ENCODE data around the gene OLFML2A. TPM values are rescaled to one million over a fixed set of nuclear protein-coding genes. Genes with fewer than 3 reads are reported as not detected.
A peak's percentile ranks its signal among the peaks of the same experiment; 100 is the strongest.

The OLFML2A gene
- total and polyA plus RNA-seq, 2 of the 13 experiments (the other 11 are each of a cell fraction or from before 2014, with no cell fraction given), result 0.01 to 0.02 TPM

GRCh38 chr9:124846969-124847368 lies 70.0 kb downstream of the OLFML2A start:
- TF ChIP-seq ZNF121 (CRISPR knock-in tag; IDR thresholded peaks at IDR 0.05) (peak; percentile 80), CEBPB (IDR thresholded peaks at IDR 0.05; ENCODE audit: borderline replicate concordance, low read depth, low read length) (peak; percentile 38; the same call in 1 of the 2 replicates), ZNF770 (CRISPR knock-in tag; IDR thresholded peaks at IDR 0.05) (peak; percentile 36; the same call in 1 of the 2 replicates), CREBL2 (CRISPR knock-in tag; IDR thresholded peaks at IDR 0.05; ENCODE audit: borderline replicate concordance) (no peak)
- ChIA-PET CTCF (ENCODE audit: low intra/inter-chr PET ratio, low total read pairs) (interaction anchor here (1.5 kb wide), 1 partner anchor 75 kb away, joined by 3 read pairs; no protein-coding TSS in a partner anchor), POLR2A (interaction anchor here (1.0 to 1.6 kb wide), 2 partner anchors 15 to 54 kb away, joined by 3 read pairs; partner anchors contain the start of genes ARPC5L and RPL35)
- 27% methylated on average over 6 of the region's 6 CpGs for WGBS (ENCODE audit: low lambda C conversion rate)
- DNase-seq (ENCODE audit: low spot score) (no peak), FAIRE-seq (no peak), ATAC-seq (no peak)
- H3K4me1 ChIP-seq (ENCODE audit: insufficient read depth, low read length), result peaks cover 44% of the 10 kb centered on the region
- H3K9ac ChIP-seq (ENCODE audit: insufficient read depth, low read depth, low read length), result no peak overlapping the region
- H3K9me3 ChIP-seq (ENCODE audit: low read length), result no peaks in the 10 kb centered on the region
- H3K27me3 ChIP-seq (ENCODE audit: control insufficient read depth in 1 of 2, insufficient read depth in 2 of 2, low read length in 2 of 2), result no peaks in the 10 kb centered on the region; a peak in 1 of 5 replicates
- intact Hi-C loops (cut with micrococcal nuclease; ENCODE audit: unreplicated experiment), result no loop called here
- no peak overlapping the region for H3K27ac ChIP-seq (ENCODE audit: extremely low read length, insufficient read depth, low read length)
- no peaks in the 10 kb centered on the region for H4K20me1 ChIP-seq (ENCODE audit: insufficient read depth, low read length)
- BruUV-seq (replicated peaks), result no TSS peak
- no peaks in the 10 kb centered on the region for H3K36me3 ChIP-seq (replicated peaks in 1 of 2; ENCODE audit: control insufficient read depth in 1 of 2, insufficient read depth in 2 of 2, low read length in 2 of 2)
- H3K79me2 ChIP-seq (ENCODE audit: insufficient read depth, low read length), result no peaks in the 10 kb centered on the region
- no peak overlapping the region for H2AFZ ChIP-seq (ENCODE audit: low read length)
- no peak overlapping the region for H3K4me2 ChIP-seq (ENCODE audit: low read depth, low read length)
- H3K4me3 ChIP-seq (replicated peaks in 1 of 3; ENCODE audit: insufficient read depth in 1 of 3, low read depth in 2 of 3, low read length in 3 of 3), result no peak overlapping the region
- in situ Hi-C loops (cut with HindIII; ENCODE audit: extremely low pct_ligation_motif_present, low pct_unique_long_range_greater_than_20kb), result loop anchor here (10.0 kb wide), 1 partner anchor 52 kb away; no protein-coding TSS in a partner anchor

- no TSS peak for BruUV-seq (replicated peaks)
- H4K20me1 ChIP-seq (ENCODE audit: insufficient read depth, low read length), result no peaks in the 10 kb centered on the region
- no peak for ATAC-seq
- FAIRE-seq, result peak; percentile 64
- no peaks in the 10 kb centered on the region for H3K9me3 ChIP-seq (ENCODE audit: low read length)
- H3K79me2 ChIP-seq (ENCODE audit: insufficient read depth, low read length), result no peaks in the 10 kb centered on the region
- WGBS (ENCODE audit: low lambda C conversion rate), result 1% methylated on average over 10 of the region's 10 CpGs
- no peak overlapping the region for H3K9ac ChIP-seq (ENCODE audit: insufficient read depth, low read depth, low read length)
- peak overlapping the region; percentile 36; the same call in 1 of the 2 replicates for H3K4me2 ChIP-seq (ENCODE audit: low read depth, low read length)
- DNase-seq (ENCODE audit: low spot score), result peak; percentile 74
- H3K27me3 ChIP-seq (ENCODE audit: control insufficient read depth in 1 of 2, insufficient read depth in 2 of 2, low read length in 2 of 2), result no peaks in the 10 kb centered on the region; a peak in 2 of 5 replicates
- in situ Hi-C loops (cut with HindIII; ENCODE audit: extremely low pct_ligation_motif_present, low pct_unique_long_range_greater_than_20kb), result loop anchor here (5.0 to 10.0 kb wide), 2 partner anchors 55 to 78 kb away; partner anchors contain the start of gene NR6A1
- ChIA-PET POLR2A (no interaction called here), CTCF (ENCODE audit: low intra/inter-chr PET ratio, low total read pairs) (interaction anchor here (1.7 kb wide), 1 partner anchor 9 kb away, joined by 3 read pairs; no protein-coding TSS in a partner anchor)
- no peaks in the 10 kb centered on the region for H3K36me3 ChIP-seq (replicated peaks in 1 of 2; ENCODE audit: control insufficient read depth in 1 of 2, insufficient read depth in 2 of 2, low read length in 2 of 2)
- no peak overlapping the region for H3K4me3 ChIP-seq (replicated peaks in 1 of 3; ENCODE audit: insufficient read depth in 1 of 3, low read depth in 2 of 3, low read length in 3 of 3)
- H3K4me1 ChIP-seq (ENCODE audit: insufficient read depth, low read length), result peaks cover 56% of the 10 kb centered on the region
- H3K27ac ChIP-seq (ENCODE audit: extremely low read length, insufficient read depth, low read length), result no peak overlapping the region
- intact Hi-C loops (cut with micrococcal nuclease; ENCODE audit: unreplicated experiment), result no loop called here
- no peak overlapping the region for H2AFZ ChIP-seq (ENCODE audit: low read length)
- peak in 1 of 2 experiments; percentile 30; a peak in 1 of 4 replicates for TF ChIP-seq REST (IDR thresholded peaks at IDR 0.05; ENCODE audit: borderline replicate concordance in 1 of 2, low read depth in 1 of 2, low read length in 2 of 2)
- peak; percentile 45; the same call in 1 of the 2 replicates for TF ChIP-seq BCL6 (CRISPR knock-in tag; IDR thresholded peaks at IDR 0.05)
- TF ChIP-seq HNF4G (IDR thresholded peaks at IDR 0.05; ENCODE audit: borderline replicate concordance, low read depth, low read length), result peak; percentile 15; the same call in 1 of the 2 replicates
- no peak for TF ChIP-seq HNF4G (CRISPR knock-in tag; IDR thresholded peaks at IDR 0.05; ENCODE audit: borderline replicate concordance, low read depth)
- no peak for TF ChIP-seq POLR2A (IDR thresholded peaks at IDR 0.05; ENCODE audit: insufficient read depth in 1 of 2, low read depth in 2 of 2, low read length in 2 of 2)
- 0 out of 2 replicates have a peak, but pooled peaks have one; percentile 18 for TF ChIP-seq RXRB (CRISPR knock-in tag; IDR thresholded peaks at IDR 0.05; ENCODE audit: borderline replicate concordance)
These were observed 72.9 kb downstream of the OLFML2A start for GRCh38 chr9:124849801-124850200.

Measured in HepG2 (cell line).